ENCODE measurements around the gene PALLD.
A peak's percentile ranks its signal among the peaks of the same experiment; 100 is the strongest.

DNA sequence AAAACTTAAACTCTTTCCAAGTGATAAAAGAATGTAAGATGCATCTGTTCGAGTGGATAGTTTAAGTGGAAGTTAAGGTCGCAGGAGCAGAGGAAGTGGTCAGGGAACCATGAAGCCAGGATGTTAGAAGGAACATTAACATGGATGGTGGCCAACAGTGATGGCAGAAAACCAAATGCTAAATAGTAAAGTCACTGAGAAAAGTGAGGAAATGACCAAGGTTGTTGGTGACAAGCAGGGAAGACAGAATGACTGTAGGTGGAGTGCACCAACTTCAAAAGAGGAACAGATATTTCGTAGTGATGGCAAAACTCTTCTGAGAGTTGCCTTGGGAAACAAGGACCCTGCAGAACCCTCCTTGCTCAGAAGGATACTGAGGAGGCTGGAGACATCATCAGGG, 226.2 kb downstream of the PALLD start:
- TF ChIP-seq, protein P1, sequence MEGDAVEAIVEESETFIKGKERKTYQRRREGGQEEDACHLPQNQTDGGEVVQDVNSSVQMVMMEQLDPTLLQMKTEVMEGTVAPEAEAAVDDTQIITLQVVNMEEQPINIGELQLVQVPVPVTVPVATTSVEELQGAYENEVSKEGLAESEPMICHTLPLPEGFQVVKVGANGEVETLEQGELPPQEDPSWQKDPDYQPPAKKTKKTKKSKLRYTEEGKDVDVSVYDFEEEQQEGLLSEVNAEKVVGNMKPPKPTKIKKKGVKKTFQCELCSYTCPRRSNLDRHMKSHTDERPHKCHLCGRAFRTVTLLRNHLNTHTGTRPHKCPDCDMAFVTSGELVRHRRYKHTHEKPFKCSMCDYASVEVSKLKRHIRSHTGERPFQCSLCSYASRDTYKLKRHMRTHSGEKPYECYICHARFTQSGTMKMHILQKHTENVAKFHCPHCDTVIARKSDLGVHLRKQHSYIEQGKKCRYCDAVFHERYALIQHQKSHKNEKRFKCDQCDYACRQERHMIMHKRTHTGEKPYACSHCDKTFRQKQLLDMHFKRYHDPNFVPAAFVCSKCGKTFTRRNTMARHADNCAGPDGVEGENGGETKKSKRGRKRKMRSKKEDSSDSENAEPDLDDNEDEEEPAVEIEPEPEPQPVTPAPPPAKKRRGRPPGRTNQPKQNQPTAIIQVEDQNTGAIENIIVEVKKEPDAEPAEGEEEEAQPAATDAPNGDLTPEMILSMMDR (IDR thresholded peaks at IDR 0.05): no peak
- TF ChIP-seq EP300 (IDR thresholded peaks at IDR 0.05) (peak in 1 of 2 donors; percentile 17), POLR2A (IDR thresholded peaks at IDR 0.05) (no peak)
